ENCODE measurements around the gene CDKN2D.

Gene CDKN2D

DNA sequence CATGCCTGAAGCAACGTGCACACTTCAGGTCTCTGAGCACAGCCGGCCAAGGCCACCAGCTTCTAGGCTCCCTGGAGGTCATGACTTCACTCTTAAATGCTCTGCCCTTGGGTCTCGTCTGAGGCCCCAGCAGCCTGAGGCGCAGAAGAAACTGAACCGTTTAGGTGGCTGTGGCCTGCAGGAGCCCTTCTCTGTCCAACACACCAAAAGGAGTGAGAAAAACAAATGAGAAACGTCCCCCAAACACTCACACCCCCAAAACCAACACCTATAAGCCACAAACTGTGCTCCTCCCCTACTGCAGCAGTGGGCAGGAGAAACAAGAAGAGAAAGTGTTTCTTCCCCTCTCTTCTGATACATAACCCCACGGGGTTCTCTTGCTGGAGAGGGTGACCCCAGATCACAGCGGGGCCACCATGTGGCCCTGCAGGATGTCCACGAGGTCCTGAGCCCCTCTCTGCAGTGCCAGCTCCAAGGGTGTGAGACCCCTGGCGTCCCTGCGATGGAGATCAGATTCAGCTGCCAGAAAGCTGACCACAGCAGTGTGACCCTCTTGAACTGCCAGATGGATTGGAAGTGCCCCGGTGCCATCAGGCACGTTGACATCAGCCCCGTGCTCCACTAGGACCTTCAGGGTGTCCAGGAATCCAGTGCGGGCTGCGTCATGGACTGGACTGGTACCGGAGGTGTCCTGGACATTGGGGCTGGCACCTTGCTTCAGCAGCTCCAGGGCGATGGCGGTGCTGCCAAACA lies 1.9 kb downstream of the CDKN2D start:
- no peak for TF ChIP-seq CTCF (IDR thresholded peaks at IDR 0.05; ENCODE audit: low read depth, low read length)
- peak overlapping the region; percentile 92 for H3K4me3 ChIP-seq (ENCODE audit: low read depth, low read length)

DNA sequence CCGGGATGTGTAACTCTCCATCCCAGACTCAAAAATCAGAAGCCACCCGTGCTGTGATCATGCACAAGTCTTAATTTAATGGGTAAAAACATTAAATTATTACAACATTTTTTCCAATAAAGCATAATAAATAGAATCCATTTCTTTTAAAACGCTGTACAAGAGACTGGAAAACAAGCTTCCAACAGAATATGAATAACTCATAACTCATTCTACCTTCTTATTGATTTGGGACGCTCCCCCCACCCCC lies 2.4 kb downstream of the CDKN2D start:
- peak overlapping the region; percentile 92 for H3K4me3 ChIP-seq (ENCODE audit: low read depth, low read length)
- TF ChIP-seq CTCF (IDR thresholded peaks at IDR 0.05; ENCODE audit: low read depth, low read length): no peak

GRCh38 chr19:10565567-10566407 lies 3.0 kb downstream of the CDKN2D start, which contains the start of gene KRI1:
KRI1 (minus strand) TSS chr19:10566010; CDS start chr19:10565999, 11 bp downstream.
- peak within 1 kb of the TSS; percentile 92 for H3K4me3 ChIP-seq (ENCODE audit: low read depth, low read length)
- 0 out of 2 replicates have a peak, but pooled peaks have one; percentile 29 for TF ChIP-seq CTCF (IDR thresholded peaks at IDR 0.05; ENCODE audit: low read depth, low read length)

DNA sequence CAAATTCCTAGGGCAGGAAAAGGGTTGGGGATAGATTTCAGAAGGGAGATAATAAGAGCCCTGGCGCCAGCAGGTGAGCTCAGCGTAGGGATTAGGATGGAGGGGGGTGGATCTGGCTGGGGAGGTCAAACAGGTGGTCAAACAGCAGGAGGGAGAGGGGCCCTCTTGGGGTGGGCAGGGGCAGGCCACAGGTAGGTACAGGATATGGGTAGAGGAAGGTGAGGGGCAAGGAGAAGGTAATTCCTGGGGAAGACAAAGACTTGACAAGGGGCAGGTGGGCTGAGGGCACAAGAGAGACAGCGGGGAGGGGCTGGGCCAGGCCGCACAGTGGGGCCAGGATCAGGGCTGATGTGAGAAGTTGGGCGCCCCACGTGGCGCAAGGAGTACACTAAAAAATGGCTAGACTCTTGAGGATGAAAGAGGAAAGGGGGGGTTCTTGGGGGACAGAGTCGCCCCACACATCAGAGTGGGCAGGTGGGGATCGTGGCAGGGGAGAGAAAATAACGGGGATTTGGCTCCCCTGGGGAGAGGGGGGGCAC lies 3.7 kb downstream of the CDKN2D start:
- peak overlapping the region; percentile 92 for H3K4me3 ChIP-seq (ENCODE audit: low read depth, low read length)
- TF ChIP-seq CTCF (IDR thresholded peaks at IDR 0.05; ENCODE audit: low read depth, low read length): peak; percentile 8; the same call in 1 of the 2 replicates

DNA sequence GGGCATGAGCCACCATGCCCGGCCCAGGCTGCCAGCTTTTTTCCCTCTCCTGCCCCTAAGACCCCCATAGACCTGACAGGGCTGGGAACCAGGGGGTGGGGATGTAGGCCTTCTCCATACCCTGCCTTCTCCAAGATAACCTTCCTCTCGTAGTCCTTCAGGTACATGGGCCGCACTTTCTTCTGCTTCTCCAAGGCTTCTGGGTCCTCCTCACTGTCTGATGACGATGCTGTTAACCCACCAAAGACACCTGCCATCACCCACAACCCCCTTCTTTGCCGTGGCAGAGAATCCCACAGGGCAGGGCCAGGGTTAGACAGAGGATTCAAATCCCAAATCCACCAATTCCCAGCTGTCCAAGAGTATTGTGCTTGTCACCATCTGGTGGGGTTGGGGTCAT lies 6.2 kb downstream of the CDKN2D start:
- no peak for TF ChIP-seq CTCF (IDR thresholded peaks at IDR 0.05; ENCODE audit: low read depth, low read length)

DNA sequence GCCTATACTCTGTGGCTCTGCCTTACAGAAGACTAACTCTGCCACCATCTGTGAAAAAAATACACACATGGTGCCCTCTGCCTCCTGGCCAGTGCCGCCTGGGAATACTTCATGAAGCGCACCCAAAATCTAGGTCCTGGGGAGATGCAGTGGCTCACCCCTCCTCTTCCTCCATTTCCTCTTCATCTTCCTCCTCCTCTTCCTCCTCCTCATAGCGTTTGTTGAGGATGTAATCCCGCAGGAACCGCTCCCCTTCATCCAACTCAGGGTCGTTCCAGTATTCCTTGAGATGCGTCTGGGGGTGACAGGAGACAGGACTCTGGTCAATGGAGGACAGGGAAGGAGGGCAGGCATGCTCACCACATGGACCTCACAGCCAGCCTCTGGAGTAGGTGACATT lies 8.6 kb downstream of the CDKN2D start:
- H3K4me3 ChIP-seq (ENCODE audit: low read depth, low read length): no peak overlapping the region
- TF ChIP-seq CTCF (IDR thresholded peaks at IDR 0.05; ENCODE audit: low read depth, low read length): no peak

More for the DNA sequence above, 6.2 kb downstream of the CDKN2D start:
- no peak overlapping the region for H3K4me3 ChIP-seq (ENCODE audit: low read depth, low read length)
